ENCODE results near the gene TECPR2. TPM values are rescaled to one million over a fixed set of nuclear protein-coding genes. Genes with fewer than 3 reads are reported as not detected.

TECPR2 gene
- total RNA-seq, 2 experiments from 2014 or later: 8.4 to 9.7 TPM

DNA sequence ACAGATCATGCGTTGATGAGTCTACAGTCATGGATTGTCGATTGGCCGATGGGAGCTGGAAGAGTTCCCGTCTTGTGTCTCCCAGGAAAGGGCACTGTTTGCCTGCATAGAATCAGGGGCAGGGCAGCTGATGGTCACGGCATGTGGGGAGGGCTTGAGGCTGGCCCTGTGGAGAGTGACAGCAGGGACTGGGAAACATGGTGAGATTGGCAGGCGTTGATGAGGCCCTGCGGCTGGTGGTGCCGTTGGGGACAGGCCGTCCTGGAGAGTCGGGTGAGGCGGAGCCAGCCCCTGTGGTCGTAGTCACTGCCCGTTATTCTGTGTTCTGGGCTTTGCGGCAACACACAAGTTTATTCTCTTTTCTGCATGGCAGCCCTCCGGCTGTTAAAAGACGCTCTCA is 52.9 kb downstream of the TECPR2 start:
- POLR2A ChIA-PET: no interaction called here
- CTCF ChIA-PET: no interaction called here

DNA sequence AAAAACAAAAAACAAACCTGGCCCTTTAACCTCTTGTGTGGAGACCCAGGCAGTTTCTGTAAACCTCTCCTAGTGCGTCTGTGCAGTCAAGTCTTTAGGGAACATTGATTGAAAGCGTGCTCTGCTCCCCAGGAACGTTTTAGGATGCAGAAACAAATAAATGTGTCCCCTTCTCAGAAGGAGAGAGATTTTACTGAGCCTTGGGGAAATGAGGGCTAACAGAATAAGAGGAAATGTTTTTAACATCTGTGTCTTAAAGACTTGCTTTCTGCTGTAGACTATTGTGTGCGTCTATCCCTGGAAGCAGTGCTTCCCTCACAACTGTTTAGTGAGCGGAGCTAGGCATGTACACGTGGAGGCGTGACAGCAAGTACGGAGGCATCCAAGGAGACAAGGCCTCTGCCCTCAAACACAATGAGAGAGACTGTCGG is 54.3 kb downstream of the TECPR2 start:
- ChIA-PET CTCF (no interaction called here), POLR2A (no interaction called here)

DNA sequence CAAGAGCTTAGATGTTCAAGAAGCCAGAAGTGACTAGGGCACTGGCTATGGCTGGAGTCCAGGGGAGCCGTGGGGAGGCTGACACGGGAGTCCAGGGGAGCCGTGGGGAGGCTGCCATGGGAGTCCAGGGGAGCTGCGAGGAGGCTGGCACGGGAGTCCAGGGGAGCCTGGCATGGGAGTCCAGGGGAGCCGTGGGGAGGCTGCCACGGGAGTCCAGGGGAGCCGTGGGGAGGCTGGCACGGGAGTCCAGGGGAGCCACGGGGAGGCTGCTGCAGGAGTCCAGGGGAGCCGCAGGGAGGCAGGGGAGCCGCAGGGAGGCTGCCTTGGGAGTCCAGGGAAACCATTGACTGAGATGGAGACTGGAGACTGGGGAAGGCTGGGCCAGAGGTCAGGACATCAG is 54.9 kb downstream of the TECPR2 start:
- ChIA-PET CTCF (interaction anchor here (1.2 kb wide), 1 partner anchor 20 kb away, joined by 3 read pairs; no protein-coding TSS in a partner anchor), POLR2A (no interaction called here)

DNA sequence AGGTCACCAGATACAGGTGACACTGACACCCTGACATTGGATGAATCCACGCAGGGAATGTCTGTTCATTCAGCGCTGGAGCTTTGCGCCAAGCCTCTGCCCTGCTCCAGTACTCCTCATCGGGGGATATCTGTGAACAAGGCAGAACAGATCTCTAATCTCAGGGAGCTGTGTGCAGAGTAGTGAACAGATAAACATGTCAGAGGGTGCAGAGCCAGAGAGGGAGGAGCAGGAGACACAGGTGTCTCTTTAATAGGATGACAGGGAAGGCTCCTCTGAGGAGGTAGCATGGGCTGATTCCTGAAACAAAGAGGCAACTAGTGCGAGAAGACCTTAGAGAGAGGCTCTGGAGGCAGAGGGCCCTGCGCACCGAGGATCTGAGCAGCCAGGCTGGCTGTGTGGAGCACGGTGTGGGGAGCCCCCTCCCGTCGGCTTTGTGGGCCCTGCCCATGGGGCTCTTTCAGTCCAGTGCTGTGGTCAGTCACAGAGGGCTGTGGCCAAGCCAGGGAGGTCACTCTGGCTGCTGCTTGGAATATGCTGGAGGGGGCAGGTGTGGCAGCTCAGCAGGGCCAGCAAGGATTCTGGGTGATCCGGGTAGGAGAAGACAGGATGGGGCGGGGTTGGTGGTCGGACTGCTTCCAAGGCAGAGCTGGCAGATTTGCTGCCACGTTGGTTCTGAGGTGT is 55.6 kb downstream of the TECPR2 start:
- ChIA-PET CTCF (interaction anchor here (1.2 kb wide), 1 partner anchor 19 kb away, joined by 3 read pairs; no protein-coding TSS in a partner anchor), POLR2A (interaction anchor here (0.6 kb wide), 1 partner anchor 9 kb away, joined by 4 read pairs; no protein-coding TSS in a partner anchor)

DNA sequence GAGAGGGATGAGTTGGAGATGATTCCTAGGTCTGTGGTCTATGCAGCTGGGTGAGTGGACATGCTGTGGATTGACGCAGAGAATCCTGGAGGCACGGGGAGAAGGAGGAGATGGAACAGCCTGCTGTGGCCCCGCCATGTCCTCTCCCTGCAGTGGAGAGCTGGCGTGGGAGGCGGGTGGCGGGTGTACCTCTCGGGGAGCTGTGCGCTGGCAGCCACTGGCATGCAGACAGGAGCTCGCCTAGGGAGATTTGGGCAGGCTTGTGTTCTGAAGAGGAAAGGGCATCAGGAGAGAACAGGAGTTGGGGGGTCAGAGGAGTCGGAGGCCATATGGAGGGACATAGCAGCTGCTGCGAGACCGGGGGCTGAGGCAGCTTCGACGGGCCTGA is 56.1 kb downstream of the TECPR2 start:
- ChIA-PET POLR2A (no interaction called here), CTCF (no interaction called here)

DNA sequence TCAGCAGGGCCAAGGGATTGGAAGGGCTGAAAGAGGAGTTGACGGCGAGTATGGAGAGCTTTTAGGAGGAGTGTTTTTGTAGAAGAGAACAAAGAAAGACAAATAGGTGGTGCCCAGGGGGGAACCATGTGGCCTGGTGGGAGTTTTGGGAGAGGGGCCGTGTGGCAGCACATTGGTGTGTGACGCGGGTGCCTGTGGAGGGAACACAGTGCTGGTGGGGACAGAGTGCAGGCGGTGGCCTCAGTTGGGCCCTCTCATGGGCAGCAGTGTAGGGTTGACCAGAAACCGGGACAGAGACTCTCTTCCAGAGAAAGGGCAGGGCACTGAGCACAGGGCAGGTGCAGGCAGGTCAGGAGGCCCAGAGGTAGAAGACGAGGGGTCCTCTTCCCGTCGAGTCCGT is 56.5 kb downstream of the TECPR2 start:
- POLR2A ChIA-PET: no interaction called here
- CTCF ChIA-PET: no interaction called here

DNA sequence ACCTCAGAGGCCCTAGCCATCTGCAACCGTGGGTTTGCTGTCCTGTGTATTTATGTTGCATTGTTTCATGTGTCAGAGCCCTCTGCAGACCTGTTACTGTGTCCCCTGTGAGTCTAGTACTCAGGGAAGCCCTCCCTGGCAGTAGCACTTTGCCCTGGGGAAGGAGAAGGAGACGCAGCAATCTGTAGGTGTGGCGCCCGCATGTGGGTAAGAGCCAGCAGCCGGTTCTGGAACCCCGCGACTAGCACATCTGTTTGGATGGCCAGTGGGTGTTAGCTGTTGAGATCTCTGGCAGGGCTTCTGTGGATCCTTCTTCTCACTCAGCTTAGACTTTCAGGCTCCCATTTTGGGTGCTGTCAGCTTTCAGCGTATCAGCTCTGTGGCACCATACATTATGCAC is 57.0 kb downstream of the TECPR2 start:
- ChIA-PET POLR2A (no interaction called here), CTCF (no interaction called here)

DNA sequence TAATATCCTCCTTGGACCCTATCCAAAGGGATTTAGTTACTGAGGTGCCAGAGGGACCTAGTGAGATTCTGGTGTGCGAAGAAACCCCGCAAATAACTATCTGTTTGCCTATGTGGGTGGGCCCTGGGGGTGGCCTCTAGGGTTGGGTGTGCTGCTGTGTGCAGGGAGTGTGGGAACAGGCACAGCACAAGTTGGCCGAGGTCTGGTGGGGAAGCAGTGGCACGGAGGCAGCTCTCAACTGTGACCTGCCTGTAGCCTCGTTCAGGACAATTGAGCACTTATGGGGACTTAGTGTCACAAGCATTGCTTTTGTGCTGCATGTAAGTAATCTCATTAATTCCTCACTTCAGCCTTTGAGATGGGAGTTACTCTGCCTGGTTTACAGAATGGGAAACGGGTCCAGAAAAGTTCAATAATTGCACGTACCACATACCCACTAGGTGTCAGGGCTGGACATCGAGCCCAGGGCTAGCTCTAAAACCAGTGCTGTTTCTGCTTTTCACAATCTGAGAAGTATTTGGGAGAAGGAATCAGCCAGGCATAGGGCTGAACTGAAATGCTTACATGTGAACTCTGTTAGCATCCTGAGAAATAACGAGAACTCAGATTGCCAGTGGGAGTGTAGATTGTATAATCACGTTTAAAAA is 58.8 kb downstream of the TECPR2 start:
- POLR2A ChIA-PET: interaction anchor here (0.7 kb wide), 1 partner anchor 173 kb away, joined by 3 read pairs; no protein-coding TSS in a partner anchor
- CTCF ChIA-PET: no interaction called here

DNA sequence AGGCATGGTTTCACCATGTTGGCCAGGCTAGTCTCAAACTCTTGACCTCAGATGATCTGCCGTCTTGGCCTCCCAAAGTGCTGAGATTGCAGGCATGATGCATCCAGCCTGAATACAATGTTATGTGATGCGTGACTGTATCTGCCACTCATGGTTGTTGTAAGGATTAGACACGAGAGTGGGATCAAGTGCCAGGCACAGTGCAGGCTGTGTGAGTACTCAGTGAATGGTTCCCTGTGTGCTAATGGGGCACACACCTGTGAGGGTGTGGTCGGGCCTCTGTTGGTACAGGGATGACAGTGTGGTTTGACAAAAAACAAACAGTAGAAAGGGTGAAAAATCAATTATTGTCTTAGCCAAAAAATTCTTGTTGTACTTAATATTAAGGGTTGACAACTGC is 61.8 kb downstream of the TECPR2 start:
- ChIA-PET CTCF (no interaction called here), POLR2A (no interaction called here)

DNA sequence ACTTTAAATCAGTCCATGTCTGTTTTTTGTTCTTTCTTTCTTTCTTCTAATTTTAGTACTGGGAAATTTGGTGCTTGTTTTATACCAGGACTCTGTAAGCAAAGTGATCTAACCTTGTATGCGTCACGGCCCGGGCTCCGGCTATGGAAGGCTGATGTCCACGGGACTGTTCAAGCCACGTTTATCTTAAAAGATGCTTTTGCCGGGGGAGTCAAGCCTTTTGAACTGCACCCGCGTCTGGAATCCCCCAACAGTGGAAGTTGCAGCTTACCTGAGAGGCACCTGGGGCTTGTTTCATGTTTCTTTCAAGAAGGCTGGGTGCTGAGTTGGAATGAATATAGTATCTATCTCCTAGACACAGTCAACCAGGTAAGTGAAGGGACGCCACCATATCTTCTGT is 62.2 kb downstream of the TECPR2 start:
- ChIA-PET POLR2A (no interaction called here), CTCF (no interaction called here)

DNA sequence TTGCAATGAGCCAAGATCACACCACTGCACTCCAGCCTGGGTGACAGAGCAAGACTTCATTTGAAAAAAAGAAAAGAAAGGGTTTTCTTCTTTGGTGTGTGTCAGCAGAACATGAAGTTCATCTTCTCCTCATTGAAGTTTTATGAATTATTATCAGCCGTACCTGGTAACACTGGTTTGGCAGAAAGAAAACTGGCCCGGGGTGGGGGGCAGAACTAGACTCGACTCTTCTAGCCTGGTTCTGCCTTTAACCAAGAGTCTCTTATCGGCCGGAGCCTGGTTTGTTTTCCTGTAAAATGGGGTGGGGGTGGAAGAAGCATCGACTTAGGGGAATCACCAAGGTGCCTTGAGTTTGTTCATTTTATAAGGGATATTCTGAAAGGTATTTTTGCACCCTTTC is 64.1 kb downstream of the TECPR2 start:
- CTCF ChIA-PET: no interaction called here
- POLR2A ChIA-PET: no interaction called here

DNA sequence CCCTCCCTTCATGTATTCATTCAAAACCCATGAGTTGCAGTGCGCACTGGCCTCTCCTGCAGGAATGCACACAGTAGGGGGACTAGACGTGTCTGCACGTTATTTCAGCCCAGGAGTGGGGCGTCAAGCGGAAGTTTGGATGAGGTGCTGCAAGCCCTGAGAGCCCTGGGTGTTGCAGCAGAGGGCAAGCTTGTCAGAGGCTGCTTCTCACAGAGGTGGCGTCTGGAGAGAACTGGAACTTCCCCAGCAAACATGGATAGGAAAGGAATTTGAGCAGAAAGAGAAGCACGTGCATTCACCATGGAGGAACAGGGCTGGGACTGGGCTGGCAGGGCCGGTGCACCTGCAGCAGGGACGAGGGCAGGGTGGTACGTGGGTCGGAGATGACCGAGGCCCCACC is 64.9 kb downstream of the TECPR2 start:
- ChIA-PET CTCF (no interaction called here), POLR2A (no interaction called here)

DNA sequence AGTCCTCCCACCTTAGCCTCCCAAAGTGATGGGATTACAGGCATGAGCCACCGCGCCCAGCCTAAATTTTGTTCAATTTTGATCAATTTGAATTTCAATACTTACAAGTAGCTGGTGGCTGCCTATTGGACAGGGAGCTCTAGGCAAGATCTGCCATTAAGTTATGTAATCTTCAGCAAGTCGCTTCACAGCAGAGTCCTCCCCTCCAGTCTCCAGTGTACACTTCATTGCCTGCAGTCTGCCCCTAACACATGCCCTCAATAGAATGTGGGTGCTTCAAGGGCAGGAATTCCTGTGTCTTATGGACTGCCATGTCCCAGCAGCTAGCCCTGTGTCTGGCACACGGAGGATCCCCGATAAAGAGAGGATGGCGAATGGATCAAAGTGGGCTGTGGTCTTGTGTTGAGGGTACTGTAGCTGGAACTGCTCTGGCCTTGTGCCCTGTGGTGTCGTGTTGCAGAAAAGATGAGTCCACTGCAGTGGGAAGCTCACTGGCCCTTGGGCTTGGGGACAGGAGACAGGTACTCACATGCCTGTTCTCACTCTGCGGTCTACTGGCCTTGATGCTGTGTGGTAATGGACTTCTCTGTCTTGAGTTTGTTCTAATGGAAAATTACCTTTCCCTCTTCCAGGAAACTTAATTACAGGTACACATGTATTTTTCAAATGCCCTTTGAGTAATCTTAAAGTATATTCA is 67.6 kb downstream of the TECPR2 start:
- CTCF ChIA-PET: interaction anchor here (0.7 to 1.6 kb wide), 2 partner anchors 8 to 86 kb away, joined by 4 to 8 read pairs; no protein-coding TSS in a partner anchor
- POLR2A ChIA-PET: no interaction called here

DNA sequence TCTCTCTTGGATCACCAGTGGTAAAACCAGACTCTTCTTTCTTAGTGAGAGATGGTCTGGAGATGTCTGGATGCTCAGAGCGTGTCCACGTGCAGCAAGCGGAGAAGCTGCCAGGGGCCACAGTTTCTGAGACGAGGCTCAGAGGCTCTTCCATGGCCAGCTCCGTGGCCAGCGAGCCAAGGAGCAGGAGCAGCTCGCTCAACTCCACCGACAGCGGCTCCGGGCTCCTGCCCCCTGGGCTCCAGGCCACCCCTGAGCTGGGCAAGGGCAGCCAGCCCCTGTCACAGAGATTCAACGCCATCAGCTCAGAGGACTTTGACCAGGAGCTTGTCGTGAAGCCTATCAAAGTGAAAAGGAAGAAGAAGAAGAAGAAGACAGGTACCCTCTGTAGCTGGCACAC is 69.0 kb downstream of the TECPR2 start:
- ChIA-PET POLR2A (no interaction called here), CTCF (interaction anchor here (0.7 kb wide), 1 partner anchor 292 kb away, joined by 4 read pairs; the partner anchor contains the start of gene WDR20)

DNA sequence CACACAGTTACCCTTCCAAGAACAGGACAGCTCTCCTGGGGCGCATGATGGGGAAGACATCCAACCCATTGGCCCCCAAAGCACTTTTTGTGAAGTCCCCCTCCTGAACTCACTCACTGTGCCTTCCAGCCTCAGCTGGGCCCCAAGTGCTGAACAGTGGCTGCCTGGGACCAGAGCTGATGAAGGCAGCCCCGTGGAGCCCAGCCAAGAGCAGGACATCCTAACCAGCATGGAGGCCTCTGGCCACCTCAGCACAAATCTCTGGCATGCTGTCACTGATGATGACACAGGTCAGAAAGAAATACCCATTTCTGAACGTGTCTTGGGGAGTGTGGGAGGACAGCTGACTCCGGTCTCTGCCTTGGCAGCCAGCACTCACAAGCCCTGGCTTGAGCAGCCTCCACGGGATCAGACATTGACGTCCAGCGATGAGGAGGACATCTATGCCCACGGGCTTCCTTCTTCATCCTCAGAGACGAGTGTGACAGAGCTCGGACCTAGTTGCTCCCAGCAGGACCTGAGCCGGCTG is 72.0 kb downstream of the TECPR2 start:
- ChIA-PET POLR2A (no interaction called here), CTCF (interaction anchor here (1.6 kb wide), 1 partner anchor 59 kb away, joined by 4 read pairs; no protein-coding TSS in a partner anchor)

DNA sequence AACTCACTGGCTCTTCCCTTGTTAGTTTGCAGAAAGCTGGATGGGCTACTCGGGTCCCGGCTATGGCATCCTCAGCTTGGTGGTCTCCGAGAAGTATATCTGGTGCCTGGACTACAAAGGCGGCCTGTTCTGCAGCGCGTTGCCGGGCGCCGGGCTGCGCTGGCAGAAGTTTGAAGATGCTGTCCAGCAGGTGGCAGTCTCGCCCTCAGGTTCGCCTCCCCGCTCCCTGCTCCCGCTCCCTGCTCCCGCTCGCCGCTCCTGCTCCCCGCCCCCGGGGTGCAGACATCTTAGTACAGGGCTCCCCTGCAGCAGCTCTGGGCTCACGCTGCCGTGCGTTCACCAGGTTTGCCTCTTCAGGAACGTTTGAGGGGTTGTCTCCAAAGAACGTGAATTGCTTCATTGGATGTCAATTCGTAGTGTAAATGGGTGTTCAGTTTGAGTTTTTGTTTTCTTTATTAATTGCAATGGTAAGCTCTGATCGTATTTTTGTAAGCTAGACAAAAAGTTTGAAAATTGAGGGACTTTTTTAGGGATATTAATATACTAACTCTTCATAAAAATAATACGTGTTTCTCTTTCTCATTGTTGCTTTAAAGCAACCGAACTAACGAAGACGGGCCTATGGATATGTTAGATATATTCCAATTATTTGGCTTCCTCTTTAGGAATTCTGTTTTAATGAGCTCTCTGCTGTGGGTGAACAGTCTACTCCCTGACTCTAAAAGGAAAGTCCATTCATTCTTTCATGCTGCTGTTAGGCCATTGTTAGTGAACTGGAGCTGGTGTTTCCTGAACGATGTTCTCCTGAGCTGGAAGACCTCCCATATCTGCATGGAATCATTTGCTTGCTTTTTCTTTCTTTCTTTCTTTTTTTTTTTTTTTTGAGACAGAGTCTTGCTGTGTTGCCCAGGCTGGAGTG is 75.5 kb downstream of the TECPR2 start:
- ChIA-PET POLR2A (no interaction called here), CTCF (interaction anchor here (0.7 to 3.6 kb wide), 16 partner anchors 8 to 207 kb away, joined by 3 to 30 read pairs (median 4); no protein-coding TSS in a partner anchor)

DNA sequence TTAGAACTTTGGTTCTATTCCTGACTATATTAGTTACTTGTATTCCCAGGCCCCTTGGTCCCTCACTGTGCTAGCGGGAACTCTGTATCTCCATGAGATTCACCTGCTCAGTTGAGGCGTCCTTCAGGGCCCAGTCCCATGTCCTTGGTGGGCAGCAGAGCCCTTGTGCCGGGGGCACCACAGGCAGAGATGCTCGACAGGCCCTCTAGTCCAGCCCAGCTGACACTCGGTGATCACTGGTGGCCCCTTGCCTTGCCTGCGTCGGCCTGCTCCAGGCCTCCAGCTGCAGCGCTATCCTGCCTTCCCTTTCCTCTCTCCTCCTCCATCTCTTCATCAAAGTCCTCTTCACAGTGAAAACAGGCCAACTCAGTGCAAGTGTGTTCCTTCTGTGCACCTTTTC is 76.8 kb downstream of the TECPR2 start:
- CTCF ChIA-PET: interaction anchor here (1.1 to 2.6 kb wide), 4 partner anchors 10 to 87 kb away, joined by 3 to 20 read pairs (median 6); no protein-coding TSS in a partner anchor
- POLR2A ChIA-PET: no interaction called here

DNA sequence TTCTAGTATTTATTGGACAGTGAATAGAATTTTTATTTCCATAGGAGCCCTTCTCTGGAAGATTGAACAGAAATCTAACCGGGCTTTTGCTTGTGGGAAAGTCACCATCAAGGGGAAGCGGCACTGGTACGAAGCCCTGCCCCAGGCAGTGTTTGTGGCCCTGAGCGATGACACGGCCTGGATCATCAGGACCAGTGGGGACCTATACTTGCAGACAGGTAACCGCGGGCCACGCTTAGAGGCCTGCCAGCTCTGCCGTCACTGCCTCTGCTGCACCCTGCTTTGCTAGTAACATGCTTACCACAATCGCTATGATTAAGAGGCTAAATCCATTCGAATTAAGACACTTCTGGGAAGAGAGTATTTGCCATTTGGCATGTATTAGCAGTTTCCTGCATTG is 77.7 kb downstream of the TECPR2 start:
- POLR2A ChIA-PET: no interaction called here
- CTCF ChIA-PET: no interaction called here

Measured in activated CD8-positive, alpha-beta memory T cell treated with anti-CD3 and anti-CD28 coated beads for 36 hours (primary cell).